ENCODE results near the gene COPG2. TPM values are rescaled to one million over a fixed set of nuclear protein-coding genes. Genes with fewer than 3 reads are reported as not detected.

COPG2 gene
- total and polyA plus RNA-seq, 2 experiments from 2014 or later = 4.9 to 66.3 TPM

DNA sequence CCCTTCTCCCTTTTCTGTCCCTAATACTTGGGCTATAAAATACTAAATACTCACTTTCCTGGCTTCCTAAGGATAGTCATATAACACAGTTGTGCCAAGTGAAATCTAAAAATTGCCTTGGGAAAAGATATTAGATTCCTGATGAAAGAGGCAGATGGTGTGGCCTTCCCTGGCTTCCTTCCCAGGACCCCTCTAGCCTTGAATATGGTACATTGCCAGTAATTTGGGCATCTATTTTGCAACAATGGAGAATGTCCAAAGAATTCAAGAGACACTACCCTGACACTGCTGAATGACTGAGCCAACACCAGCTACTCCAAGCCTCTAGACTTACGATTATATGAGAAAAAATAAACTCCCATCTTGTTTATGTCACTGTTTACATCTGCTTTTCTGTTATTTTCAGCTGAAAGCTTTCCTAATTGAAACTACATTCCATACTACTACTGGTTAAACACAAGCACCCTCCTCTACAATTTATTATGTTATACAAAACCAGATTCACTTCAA is 17.9 kb downstream of the COPG2 start:
- Histone ChIP-seq H3K4me2 (no peak overlapping the region), H3K4me3 (no peak overlapping the region), H3K36me3 (ENCODE audit: insufficient read depth) (no peaks in the 10 kb centered on the region; the same call in 1 of the 2 replicates), H3K79me2 (replicated peaks; ENCODE audit: insufficient read depth) (no peaks in the 10 kb centered on the region), H3K4me1 (ENCODE audit: insufficient read depth) (no peaks in the 10 kb centered on the region), H3K27ac (ENCODE audit: low read depth) (no peak overlapping the region), H2AFZ (no peak overlapping the region), H3K9me2 (ENCODE audit: insufficient read depth) (no peaks in the 10 kb centered on the region), H3F3A (replicated peaks; ENCODE audit: low read depth) (no peaks in the 10 kb centered on the region), H3K27me3 (ENCODE audit: insufficient read depth) (no peaks in the 10 kb centered on the region), H4K20me1 (replicated peaks; ENCODE audit: insufficient read depth) (no peaks in the 10 kb centered on the region)
- Mint-ChIP-seq H3K27ac (no peak overlapping the region), H3K4me3 (no peak overlapping the region), H3K36me3 (ENCODE audit: low read depth) (peaks cover 51% of the 10 kb centered on the region), H3K27me3 (ENCODE audit: insufficient read depth, low read depth, poor library complexity) (no peaks in the 10 kb centered on the region), H3K4me1 (no peaks in the 10 kb centered on the region), H3K9me3 (no peaks in the 10 kb centered on the region)
- ATAC-seq (no peak), DNase-seq (ENCODE audit: low spot score) (no peak)
- TF ChIP-seq EZH2 (IDR thresholded peaks at IDR 0.05; ENCODE audit: low read depth, unreplicated experiment) (no peak), CREB1 (CRISPR knock-in tag; IDR thresholded peaks at IDR 0.05; ENCODE audit: low read depth) (no peak), JUNB (IDR thresholded peaks at IDR 0.05; ENCODE audit: unreplicated experiment) (no peak), EZH2phosphoT487 (IDR thresholded peaks at IDR 0.05; ENCODE audit: unreplicated experiment) (no peak), ZNF114 (CRISPR knock-in tag; IDR thresholded peaks at IDR 0.05) (no peak), ZNF331 (CRISPR knock-in tag; IDR thresholded peaks at IDR 0.05; ENCODE audit: low read depth) (no peak), POLR2AphosphoS5 (IDR thresholded peaks at IDR 0.05; ENCODE audit: low read depth) (no peak), STAT1 (IDR thresholded peaks at IDR 0.05; ENCODE audit: unreplicated experiment) (no peak), NANOG (IDR thresholded peaks at IDR 0.05; ENCODE audit: borderline replicate concordance) (no peak)
- TF ChIP-seq, protein P1, sequence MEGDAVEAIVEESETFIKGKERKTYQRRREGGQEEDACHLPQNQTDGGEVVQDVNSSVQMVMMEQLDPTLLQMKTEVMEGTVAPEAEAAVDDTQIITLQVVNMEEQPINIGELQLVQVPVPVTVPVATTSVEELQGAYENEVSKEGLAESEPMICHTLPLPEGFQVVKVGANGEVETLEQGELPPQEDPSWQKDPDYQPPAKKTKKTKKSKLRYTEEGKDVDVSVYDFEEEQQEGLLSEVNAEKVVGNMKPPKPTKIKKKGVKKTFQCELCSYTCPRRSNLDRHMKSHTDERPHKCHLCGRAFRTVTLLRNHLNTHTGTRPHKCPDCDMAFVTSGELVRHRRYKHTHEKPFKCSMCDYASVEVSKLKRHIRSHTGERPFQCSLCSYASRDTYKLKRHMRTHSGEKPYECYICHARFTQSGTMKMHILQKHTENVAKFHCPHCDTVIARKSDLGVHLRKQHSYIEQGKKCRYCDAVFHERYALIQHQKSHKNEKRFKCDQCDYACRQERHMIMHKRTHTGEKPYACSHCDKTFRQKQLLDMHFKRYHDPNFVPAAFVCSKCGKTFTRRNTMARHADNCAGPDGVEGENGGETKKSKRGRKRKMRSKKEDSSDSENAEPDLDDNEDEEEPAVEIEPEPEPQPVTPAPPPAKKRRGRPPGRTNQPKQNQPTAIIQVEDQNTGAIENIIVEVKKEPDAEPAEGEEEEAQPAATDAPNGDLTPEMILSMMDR (conservative IDR thresholded peaks at IDR 0.05; ENCODE audit: low read depth in 2 of 2) = no peak
- TF ChIP-seq, protein P2, sequence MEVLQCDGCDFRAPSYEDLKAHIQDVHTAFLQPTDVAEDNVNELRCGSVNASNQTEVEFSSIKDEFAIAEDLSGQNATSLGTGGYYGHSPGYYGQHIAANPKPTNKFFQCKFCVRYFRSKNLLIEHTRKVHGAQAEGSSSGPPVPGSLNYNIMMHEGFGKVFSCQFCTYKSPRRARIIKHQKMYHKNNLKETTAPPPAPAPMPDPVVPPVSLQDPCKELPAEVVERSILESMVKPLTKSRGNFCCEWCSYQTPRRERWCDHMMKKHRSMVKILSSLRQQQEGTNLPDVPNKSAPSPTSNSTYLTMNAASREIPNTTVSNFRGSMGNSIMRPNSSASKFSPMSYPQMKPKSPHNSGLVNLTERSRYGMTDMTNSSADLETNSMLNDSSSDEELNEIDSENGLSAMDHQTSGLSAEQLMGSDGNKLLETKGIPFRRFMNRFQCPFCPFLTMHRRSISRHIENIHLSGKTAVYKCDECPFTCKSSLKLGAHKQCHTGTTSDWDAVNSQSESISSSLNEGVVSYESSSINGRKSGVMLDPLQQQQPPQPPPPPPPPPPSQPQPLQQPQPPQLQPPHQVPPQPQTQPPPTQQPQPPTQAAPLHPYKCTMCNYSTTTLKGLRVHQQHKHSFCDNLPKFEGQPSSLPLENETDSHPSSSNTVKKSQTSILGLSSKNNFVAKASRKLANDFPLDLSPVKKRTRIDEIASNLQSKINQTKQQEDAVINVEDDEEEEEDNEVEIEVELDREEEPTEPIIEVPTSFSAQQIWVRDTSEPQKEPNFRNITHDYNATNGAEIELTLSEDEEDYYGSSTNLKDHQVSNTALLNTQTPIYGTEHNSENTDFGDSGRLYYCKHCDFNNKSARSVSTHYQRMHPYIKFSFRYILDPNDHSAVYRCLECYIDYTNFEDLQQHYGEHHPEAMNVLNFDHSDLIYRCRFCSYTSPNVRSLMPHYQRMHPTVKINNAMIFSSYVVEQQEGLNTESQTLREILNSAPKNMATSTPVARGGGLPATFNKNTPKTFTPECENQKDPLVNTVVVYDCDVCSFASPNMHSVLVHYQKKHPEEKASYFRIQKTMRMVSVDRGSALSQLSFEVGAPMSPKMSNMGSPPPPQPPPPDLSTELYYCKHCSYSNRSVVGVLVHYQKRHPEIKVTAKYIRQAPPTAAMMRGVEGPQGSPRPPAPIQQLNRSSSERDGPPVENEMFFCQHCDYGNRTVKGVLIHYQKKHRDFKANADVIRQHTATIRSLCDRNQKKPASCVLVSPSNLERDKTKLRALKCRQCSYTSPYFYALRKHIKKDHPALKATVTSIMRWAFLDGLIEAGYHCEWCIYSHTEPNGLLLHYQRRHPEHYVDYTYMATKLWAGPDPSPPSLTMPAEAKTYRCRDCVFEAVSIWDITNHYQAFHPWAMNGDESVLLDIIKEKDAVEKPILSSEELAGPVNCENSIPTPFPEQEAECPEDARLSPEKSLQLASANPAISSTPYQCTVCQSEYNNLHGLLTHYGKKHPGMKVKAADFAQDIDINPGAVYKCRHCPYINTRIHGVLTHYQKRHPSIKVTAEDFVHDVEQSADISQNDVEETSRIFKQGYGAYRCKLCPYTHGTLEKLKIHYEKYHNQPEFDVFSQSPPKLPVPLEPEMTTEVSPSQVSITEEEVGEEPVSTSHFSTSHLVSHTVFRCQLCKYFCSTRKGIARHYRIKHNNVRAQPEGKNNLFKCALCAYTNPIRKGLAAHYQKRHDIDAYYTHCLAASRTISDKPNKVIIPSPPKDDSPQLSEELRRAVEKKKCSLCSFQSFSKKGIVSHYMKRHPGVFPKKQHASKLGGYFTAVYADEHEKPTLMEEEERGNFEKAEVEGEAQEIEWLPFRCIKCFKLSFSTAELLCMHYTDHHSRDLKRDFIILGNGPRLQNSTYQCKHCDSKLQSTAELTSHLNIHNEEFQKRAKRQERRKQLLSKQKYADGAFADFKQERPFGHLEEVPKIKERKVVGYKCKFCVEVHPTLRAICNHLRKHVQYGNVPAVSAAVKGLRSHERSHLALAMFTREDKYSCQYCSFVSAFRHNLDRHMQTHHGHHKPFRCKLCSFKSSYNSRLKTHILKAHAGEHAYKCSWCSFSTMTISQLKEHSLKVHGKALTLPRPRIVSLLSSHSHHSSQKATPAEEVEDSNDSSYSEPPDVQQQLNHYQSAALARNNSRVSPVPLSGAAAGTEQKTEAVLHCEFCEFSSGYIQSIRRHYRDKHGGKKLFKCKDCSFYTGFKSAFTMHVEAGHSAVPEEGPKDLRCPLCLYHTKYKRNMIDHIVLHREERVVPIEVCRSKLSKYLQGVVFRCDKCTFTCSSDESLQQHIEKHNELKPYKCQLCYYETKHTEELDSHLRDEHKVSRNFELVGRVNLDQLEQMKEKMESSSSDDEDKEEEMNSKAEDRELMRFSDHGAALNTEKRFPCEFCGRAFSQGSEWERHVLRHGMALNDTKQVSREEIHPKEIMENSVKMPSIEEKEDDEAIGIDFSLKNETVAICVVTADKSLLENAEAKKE (CRISPR knock-in tag; IDR thresholded peaks at IDR 0.05) = no peak
- TF ChIP-seq, protein P3, sequence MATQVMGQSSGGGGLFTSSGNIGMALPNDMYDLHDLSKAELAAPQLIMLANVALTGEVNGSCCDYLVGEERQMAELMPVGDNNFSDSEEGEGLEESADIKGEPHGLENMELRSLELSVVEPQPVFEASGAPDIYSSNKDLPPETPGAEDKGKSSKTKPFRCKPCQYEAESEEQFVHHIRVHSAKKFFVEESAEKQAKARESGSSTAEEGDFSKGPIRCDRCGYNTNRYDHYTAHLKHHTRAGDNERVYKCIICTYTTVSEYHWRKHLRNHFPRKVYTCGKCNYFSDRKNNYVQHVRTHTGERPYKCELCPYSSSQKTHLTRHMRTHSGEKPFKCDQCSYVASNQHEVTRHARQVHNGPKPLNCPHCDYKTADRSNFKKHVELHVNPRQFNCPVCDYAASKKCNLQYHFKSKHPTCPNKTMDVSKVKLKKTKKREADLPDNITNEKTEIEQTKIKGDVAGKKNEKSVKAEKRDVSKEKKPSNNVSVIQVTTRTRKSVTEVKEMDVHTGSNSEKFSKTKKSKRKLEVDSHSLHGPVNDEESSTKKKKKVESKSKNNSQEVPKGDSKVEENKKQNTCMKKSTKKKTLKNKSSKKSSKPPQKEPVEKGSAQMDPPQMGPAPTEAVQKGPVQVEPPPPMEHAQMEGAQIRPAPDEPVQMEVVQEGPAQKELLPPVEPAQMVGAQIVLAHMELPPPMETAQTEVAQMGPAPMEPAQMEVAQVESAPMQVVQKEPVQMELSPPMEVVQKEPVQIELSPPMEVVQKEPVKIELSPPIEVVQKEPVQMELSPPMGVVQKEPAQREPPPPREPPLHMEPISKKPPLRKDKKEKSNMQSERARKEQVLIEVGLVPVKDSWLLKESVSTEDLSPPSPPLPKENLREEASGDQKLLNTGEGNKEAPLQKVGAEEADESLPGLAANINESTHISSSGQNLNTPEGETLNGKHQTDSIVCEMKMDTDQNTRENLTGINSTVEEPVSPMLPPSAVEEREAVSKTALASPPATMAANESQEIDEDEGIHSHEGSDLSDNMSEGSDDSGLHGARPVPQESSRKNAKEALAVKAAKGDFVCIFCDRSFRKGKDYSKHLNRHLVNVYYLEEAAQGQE (IDR thresholded peaks at IDR 0.05; ENCODE audit: unreplicated experiment) = no peak
- TF ChIP-seq, protein P4, sequence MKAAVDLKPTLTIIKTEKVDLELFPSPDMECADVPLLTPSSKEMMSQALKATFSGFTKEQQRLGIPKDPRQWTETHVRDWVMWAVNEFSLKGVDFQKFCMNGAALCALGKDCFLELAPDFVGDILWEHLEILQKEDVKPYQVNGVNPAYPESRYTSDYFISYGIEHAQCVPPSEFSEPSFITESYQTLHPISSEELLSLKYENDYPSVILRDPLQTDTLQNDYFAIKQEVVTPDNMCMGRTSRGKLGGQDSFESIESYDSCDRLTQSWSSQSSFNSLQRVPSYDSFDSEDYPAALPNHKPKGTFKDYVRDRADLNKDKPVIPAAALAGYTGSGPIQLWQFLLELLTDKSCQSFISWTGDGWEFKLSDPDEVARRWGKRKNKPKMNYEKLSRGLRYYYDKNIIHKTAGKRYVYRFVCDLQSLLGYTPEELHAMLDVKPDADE (IDR thresholded peaks at IDR 0.05) = no peak
